Measurements from ENCODE around the gene CHAMP1. TPM values are rescaled to one million over a fixed set of nuclear protein-coding genes. Genes with fewer than 3 reads are reported as not detected.

The CHAMP1 gene
- total and polyA plus RNA-seq, 2 donors (not counting 3 experiments of a cell fraction or from before 2014, with no cell fraction given): 19.2 to 24.1 TPM

DNA sequence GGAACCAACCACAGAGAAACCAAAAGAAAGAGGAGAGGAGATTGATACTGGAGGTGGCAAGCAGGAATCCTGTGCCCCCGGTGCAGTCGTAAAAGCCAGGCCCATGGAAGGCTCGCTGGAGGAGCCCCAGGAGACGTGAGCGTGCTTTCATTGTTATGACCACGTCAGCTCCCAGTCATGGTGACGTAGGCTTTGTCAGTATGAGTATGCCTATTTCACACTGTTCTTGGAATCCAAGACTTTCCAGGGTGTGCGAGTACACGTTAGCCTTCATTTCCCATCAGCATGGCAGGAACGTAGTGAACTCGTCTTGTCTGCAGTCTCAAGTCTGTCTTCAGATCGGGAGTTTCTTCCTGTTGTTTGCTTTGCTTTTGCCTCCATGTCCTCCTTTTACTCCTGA lies 15.4 kb upstream of the CHAMP1 start:
- no peak overlapping the region for H3K9ac ChIP-seq (replicated peaks; ENCODE audit: extremely low read depth, insufficient read depth, low read length)
- dilution Hi-C loops (cut with MboI; ENCODE audit: extremely low pct_ligation_motif_present, low sequenced_read_pairs): no loop called here
- H3K9me1 ChIP-seq (replicated peaks; ENCODE audit: control insufficient read depth, extremely low read depth, insufficient read depth, low read length): no peaks in the 10 kb centered on the region
- no peak overlapping the region for H3K4me3 ChIP-seq (replicated peaks in 1 of 3; ENCODE audit: insufficient read depth in 1 of 3, low read depth in 1 of 3, low read length in 3 of 3)
- H3K4me2 ChIP-seq (ENCODE audit: insufficient read depth, low read length): no peak overlapping the region
- no TSS peak for BruUV-seq (replicated peaks)
- no peak for TF ChIP-seq EZH2 (IDR thresholded peaks at IDR 0.05; ENCODE audit: borderline replicate concordance, low read depth, low read length, severe bottlenecking)
- no peak for TF ChIP-seq POLR2A (IDR thresholded peaks at IDR 0.05; ENCODE audit: low read depth, low read length)
- TF ChIP-seq CTCF (IDR thresholded peaks at IDR 0.05; ENCODE audit: extremely low read depth in 1 of 2, insufficient read depth in 1 of 2, low read depth in 1 of 2, low read length in 2 of 2): no peak
- no peak for TF ChIP-seq JUN (IDR thresholded peaks at IDR 0.05; ENCODE audit: borderline replicate concordance, insufficient read depth, insufficient read length, low read depth)
- no peak for TF ChIP-seq MAX (IDR thresholded peaks at IDR 0.05; ENCODE audit: insufficient read depth, insufficient read length)
- TF ChIP-seq GATA2 (IDR thresholded peaks at IDR 0.05; ENCODE audit: insufficient read depth, insufficient read length, low read depth, low read length): no peak
- TF ChIP-seq POLR2AphosphoS5 (IDR thresholded peaks at IDR 0.05; ENCODE audit: insufficient read depth, low read depth, low read length): no peak
- TF ChIP-seq MYC (IDR thresholded peaks at IDR 0.05; ENCODE audit: low read depth, low read length): no peak
- TF ChIP-seq FOS (IDR thresholded peaks at IDR 0.05; ENCODE audit: borderline replicate concordance, insufficient read depth, low read length): no peak
- no peak overlapping the region for H2AFZ ChIP-seq (ENCODE audit: low read depth, low read length)
- FAIRE-seq (no peak), DNase-seq (ENCODE audit: low read depth, low spot score) (no peak)
- ChIA-PET CTCF (no interaction called here), POLR2A (no interaction called here)
- peaks cover 14 to 26% of the 10 kb centered on the region in 2 experiments for H3K36me3 ChIP-seq (ENCODE audit: control insufficient read depth in 2 of 2, extremely low read depth in 1 of 2, insufficient read depth in 2 of 2, low read length in 2 of 2)
- H4K20me1 ChIP-seq (replicated peaks; ENCODE audit: control insufficient read depth, extremely low read depth, insufficient read depth, low read length): no peaks in the 10 kb centered on the region
- intact Hi-C loops (cut with micrococcal nuclease): no loop called here
- no peaks in the 10 kb centered on the region for H3K4me1 ChIP-seq (ENCODE audit: control insufficient read depth, extremely low read depth, insufficient read depth, low read length)
- H3K27ac ChIP-seq (ENCODE audit: insufficient read depth, low read depth, low read length): no peak overlapping the region
- no peaks in the 10 kb centered on the region for H3K9me3 ChIP-seq (replicated peaks; ENCODE audit: control insufficient read depth, insufficient read depth, low read length)
- peaks cover 1% of the 10 kb centered on the region for H3K79me2 ChIP-seq (ENCODE audit: control insufficient read depth, insufficient read depth, low read length)
- no peaks in the 10 kb centered on the region for H3K27me3 ChIP-seq (ENCODE audit: control insufficient read depth in 2 of 2, insufficient read depth in 2 of 2, low read length in 2 of 2)

All from endothelial cell of umbilical vein (primary cell).